ENCODE data around the gene RETREG3.
"Not testable (repeated sequence)": the region's sequence is repeated elsewhere in the genome, so short reads cannot be mapped to it uniquely, and the experiment has no call there.

RETREG3 gene

DNA sequence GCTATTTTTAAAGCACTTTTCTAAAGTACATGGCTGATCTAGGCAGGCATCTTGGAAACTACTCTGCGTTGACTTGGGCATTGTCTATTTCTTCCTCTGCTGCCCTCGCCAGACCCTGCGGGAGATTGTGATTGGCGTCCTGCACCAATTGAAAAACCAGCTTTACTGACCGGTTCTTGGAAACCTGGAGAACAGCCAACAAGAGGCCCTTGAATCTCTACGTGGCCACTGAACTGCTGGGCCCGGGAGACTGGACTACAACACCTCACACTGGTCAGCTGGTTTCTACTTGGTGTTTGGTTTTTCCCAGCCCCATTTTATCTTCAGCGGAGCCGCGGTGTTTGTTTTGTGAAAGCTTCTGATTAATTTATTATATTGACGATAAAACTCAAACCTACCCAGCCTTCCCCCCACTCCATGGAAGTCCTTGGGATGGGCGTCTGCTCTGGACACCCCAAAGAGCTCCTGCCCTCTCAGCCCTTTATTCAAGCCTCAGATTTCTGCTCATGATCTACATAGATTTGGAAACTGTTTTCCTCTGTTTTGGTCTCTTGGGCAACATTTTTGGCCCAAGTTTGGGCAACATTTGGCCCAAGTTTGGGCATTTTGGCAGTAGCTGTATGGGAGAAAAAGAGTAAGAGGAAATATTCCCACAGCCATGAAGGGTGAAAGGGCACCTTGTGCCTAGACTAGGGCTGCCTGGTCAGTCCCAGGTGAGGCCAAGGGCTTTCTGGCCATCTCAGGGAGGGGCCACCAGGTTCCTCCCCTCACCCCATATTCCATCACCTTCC, 37.5 kb downstream of the RETREG3 start:
- DNase-seq (ENCODE audit: low spot score) = no peak

DNA sequence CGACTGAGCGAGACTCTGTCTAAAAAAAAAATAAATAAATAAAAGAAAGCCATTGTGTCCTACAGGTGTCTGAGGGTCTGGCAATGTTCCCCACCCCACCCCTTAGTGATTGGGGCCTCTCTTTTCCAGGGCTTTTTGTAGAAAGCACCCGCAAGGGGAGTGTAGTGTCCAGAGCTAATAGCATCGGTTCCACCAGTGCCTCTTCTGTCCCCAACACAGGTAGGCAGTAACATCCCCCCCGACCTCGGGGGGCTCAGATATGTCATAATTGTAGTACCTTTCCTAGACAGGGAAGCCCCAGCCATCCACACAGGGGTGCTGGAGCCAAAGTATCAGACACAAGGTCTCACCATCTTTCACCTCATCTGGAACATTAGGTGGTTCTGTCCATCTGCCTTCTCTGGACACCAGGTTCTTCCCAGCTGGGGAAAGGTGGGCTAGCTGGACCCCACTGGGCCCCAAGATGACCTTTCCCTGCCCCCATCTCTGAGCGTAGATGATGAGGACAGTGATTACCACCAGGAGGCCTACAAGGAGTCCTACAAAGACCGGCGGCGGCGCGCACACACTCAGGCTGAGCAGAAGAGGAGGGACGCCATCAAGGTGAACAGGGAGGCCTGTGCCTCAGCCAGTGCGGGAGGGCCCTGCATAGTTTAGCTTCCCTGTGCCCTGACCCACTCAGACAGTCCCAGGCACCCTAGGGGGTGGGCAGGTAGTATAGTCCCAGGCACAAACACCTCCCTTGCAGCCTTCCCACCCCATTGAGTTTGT, 40.6 kb downstream of the RETREG3 start:
- DNase-seq (ENCODE audit: low spot score) = no peak

DNA sequence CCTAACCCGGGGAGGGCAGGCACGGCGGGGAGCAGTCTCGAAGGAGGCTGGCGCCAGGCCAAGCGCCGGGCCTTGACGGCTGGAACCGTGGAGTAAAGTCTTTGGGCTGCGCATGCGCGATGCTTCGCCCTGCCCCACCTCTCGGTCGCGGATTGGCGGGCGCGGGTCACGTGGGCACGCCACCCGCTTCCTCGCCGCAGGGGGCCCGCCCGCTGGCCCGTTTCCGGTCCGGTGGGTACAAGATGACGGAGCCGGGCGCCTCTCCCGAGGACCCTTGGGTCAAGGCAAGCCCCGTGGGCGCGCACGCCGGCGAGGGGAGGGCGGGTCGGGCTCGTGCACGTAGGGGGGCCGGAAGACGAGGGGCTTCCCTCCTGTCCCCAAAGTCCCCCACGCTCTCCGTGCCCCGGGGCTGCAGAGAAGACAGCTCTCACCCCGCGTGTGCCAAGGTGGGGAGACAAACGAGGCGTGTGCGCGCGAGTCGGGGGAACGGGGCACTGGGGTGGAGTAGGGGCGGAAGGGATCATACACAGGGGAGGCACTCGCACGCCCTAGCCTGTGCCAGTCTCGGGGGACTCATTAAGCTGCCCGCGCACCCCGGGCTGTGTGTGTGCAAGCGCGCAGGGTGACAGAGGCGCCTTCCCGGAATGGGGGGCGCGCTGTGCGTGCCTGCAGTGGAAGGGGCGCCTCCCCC, 42.1 kb downstream of the RETREG3 start, which contains the start of gene MLX:
MLX (plus strand) TSS at position 218 of the 691 bp plus-strand sequence; CDS start at position 243, 25 bp downstream.
- DNase-seq (ENCODE audit: low spot score) = peak; percentile 90

DNA sequence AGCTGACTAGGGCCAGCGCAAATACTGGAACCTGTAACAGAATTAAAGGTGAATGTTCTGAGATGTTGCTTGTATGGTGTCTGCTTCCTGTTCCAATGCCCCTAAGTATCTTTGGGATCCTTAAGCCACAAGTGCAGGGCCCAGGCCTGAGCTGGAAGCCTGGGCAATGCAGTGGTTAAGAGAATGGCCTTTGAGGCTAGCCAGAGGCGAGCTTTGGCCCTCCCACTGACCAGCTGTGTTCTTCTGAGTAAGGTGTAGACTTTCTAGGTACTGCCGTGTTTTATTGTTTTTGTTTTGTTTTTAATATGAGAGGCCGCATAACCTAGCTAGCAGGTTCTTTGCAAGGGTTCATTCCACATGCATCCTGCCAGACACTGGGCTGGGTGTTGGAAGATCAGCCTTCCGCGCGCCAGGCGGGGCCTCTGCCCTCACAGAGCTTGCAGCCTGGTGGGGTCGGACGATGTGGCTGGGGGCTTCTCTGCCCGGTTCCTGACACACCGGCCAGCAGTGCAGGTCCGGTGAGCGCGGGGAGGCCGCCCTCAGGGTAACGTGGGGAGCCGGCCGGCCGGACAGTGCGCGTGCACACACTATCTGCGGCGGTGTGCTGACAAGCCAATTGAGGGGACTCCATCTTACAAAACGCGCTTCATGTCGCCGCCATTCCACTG, 42.8 kb downstream of the RETREG3 start:
- DNase-seq (ENCODE audit: low spot score) = no peak

DNA sequence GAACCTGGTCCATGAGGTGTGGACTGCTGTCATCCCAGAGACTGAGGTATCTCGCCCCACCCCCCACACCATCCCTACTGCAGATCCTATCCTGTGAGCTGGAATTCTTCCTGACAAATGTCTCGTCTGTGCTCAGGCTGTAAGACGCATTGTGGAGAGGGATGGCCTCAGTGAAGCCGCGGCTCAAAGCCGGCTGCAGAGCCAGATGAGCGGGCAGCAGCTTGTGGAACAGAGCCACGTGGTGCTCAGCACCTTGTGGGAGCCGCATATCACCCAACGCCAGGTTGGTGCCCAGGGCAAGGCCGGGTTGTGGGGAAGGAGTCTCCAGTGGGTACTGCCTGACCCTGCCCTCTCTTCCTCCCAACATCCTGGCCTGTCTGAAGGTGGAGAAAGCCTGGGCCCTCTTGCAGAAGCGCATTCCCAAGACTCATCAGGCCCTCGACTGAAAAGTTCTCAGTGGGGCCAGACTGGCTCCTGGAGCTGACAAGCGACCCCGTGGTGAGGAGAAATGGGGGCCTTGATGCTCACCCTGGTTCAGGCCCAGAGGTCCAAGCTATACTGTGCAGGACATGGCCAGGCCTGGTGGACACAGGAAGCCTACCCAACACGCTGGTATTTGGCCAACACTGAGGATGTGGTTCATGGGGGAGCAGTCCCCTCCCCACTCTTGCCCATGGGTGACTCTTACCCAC, 43.5 kb downstream of the RETREG3 start:
- no peak for DNase-seq (ENCODE audit: low spot score)

DNA sequence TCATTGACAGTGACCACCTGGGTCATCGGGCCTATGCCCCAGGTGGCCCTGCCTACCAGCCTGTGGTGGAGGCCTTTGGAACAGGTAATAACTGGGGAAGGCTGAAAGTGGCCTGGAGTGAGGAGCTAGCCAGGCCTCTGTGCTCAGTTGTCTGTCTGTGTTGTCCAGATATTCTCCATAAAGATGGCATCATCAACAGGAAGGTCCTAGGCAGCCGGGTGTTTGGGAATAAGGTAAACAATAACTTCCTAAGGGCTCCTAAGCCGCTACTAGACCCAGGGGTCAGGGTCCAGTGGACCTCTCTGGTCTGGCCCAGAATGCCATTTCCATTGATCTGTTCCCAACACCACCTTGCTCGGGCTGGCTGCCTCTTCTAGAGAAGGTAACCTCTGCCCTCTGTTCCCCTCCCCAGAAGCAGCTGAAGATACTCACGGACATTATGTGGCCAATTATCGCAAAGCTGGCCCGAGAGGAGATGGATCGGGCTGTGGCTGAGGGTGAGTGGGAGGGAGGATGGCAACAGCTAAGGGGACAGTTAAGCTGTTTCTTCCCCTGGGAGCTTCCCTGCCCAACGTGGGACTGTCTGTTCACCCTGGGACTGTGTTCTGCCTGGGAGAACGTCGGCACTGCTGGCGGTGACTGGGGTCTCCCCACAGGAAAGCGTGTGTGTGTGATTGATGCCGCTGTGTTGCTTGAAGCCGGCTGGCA, 44.2 kb downstream of the RETREG3 start:
- DNase-seq (ENCODE audit: low spot score) = no peak

DNA sequence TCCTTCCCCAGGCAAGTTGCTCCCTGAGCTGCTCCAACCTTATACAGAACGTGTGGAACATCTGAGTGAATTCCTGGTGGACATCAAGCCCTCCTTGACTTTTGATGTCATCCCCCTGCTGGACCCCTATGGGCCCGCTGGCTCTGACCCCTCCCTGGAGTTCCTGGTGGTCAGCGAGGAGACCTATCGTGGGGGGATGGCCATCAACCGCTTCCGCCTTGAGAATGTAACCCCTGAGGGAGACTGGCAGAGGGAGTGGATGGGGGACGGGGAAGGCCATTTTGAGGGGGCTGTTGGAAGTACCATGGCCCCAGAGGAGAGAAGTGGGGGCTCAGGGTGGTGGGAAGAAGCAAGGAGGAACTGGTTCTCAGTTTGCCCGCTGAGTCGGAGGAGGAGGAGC, 45.2 kb downstream of the RETREG3 start:
- DNase-seq (ENCODE audit: low spot score) = no peak

DNA sequence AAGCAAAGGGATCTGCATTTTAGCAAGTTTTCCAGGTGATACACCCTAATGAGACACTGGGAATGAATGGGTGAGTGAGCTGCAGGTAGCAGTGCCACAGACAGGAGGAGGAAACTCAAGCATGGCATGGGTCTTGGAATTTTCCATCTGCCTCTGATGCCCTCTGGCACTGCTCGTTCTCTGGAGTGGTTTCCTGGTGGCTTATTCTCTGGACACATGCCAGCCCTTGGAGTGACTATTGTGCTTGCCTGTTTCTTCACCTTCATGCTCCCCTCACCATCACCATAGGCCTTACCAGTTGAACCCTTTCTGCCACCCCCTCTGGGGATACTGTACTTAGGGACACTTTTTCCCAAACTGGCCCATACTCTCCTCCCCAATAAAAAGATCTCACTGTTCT, 45.6 kb downstream of the RETREG3 start:
- DNase-seq (ENCODE audit: low spot score) = no peak

DNA sequence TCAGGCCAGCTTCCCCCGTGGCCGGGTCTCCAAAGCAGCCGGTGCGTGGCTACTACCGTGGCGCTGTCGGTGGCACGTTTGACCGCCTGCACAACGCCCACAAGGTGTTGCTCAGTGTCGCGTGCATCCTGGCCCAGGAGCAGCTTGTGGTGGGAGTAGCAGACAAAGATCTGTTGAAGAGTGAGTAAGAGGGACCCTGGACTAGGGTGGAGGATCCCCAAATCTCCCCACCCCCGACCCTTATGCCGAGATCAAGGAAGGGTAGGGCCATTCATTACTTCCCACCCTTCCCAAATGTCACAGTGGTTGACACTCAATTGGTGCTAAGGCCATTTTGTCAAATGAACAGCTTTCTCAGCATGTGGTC, 46.0 kb downstream of the RETREG3 start:
- DNase-seq (ENCODE audit: low spot score) = no peak

DNA sequence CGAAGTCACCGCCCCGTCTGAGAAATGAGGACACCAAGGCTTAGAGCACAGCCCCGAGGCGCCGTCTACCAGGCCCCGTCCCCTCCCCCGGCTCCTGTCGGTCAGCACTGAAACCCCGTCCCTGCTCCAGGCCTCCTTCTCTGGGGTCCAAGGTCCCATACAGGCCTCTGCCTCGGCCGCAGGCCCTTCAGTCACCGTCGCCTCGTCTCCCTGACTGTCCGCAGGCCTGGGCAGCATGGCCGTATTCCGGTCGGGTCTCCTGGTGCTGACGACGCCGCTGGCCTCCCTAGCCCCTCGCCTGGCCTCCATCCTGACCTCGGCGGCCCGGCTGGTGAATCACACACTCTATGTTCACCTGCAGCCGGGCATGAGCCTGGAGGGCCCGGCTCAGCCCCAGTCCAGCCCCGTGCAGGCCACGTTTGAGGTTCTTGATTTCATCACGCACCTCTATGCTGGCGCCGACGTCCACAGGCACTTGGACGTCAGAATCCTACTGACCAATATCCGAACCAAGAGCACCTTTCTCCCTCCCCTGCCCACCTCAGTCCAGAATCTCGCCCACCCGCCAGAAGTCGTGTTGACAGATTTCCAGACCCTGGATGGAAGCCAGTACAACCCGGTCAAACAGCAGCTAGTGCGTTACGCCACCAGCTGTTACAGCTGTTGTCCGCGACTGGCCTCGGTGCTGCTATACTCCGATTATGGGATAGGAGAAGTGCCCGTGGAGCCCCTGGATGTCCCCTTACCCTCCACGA, 46.6 kb downstream of the RETREG3 start:
- no peak for DNase-seq (ENCODE audit: low spot score)

DNA sequence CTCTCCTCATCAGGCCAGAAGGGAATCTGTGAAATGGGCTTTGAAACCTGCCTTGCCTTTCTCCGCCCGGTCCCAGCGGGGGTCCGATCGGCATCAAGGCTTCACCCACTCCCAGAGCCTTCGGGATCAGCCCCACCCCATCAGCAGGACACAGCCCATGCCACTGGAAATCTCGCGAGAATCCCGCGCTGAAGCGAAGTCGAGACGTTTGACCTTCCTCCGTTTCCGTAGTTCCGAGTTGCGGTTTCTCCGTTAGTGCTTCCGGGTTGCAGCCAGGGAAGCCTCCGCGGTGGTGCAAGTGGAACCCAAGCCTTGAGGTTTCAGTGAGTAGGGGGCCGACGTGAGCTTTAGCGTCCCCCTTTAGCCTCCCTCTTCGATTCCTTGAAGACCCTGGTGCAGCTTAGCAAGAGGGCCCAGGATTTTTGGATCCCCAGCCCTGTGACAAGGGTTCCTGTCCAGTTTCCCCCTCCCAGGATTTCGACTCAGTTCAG, 47.2 kb downstream of the RETREG3 start, which contains the start of gene COASY:
COASY (plus strand) TSS at position 252 of the 491 bp plus-strand sequence. CDS start 475 bp downstream, outside the sequence.
- DNase-seq (ENCODE audit: low spot score) = peak; percentile 94

DNA sequence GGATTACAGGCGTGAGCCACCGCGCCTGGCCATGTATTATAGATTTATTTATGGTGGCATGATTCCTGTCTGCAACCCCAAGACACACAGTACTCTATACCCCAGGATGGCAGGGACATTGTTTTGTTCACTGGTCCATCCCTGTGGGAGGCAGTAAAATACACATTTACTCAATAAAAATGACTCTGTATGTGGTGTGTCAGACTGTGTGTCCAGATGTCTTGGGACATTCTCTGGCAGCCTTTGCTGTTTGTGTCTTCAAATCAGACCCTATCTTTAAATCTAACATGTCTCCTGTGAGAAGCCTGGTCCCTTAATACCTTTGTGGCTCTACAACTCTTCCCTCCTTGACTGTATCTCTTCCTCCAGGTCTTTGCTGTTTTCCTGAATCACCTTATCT, 48.9 kb downstream of the RETREG3 start:
- DNase-seq (ENCODE audit: low spot score) = no peak

DNA sequence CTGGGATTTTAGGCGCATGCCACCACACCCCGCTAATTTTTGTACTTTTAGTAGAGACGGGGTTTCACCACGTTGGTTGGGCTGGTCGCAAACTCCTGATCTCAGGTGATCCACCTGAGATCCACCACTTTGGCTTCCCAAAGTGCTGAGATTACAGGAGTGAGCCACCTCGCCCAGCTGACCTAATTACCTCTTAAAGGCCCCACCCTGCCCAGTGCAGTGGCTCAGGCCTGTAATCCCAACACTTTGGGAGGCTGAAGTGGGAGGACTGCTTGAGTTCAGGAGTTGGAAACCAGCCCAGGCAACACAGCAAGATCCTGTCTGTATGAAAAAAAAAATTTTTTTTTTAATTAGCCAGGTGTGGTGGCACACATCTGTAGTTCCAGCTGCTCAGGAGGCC, 50.1 kb downstream of the RETREG3 start:
- no peak for DNase-seq (ENCODE audit: low spot score)

DNA sequence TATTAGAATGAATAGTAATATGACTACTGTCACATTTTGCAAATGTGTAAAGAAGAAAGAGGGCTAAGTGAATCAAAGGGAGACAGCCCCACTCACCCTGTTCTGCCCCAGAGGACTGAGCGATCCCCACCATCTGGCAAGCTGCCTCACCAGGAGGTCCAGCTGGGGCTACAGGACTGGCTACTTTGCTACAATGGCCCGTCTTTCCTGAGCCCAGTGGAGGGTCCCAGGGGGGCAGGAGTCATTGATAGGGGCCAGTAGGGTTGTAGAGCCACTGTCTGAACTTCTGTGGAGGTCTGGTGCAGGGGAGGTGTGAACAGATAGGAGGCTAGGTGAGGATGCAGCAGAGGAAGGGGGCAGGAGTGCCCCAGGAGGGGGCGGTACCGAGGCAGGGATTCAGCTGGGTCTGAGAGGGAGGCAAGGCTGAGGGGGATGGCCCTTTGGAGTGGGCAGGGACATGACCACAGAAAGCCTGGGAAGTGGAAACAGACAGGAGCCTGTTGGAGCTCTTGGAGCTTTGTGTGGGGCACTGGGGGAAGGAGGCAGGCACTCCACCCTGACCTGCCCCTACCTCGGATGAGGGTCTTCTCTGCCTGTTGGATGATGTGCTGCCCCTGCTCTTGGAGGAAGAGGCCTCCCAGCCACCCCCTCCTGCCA, 53.1 kb downstream of the RETREG3 start:
- not testable (repeated sequence) for DNase-seq (ENCODE audit: low spot score)

DNA sequence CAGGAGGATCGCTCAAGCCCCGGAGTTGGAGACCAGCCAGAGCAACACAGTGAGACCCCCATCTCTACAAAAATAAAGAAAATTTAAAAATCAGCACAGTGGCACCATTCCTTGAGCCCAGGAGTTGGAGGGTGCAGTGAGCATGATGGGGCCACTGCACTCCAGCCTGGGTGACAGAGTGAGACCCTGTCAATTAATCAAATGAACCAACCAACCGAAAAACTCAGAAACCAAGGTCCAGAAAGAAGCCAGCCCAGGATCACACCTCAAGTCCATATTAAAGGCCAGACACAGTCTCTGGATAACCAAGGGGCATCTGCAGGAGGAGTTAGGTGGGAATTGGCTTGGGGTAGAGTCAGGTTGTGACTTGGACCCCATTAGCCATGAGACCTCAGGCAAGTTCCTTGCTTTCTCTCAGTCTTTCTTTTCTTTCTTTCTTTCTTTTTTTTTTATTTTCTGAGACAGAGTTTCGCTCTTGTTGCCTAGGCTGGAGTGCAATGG, 54.0 kb downstream of the RETREG3 start:
- DNase-seq (ENCODE audit: low spot score) = no peak

DNA sequence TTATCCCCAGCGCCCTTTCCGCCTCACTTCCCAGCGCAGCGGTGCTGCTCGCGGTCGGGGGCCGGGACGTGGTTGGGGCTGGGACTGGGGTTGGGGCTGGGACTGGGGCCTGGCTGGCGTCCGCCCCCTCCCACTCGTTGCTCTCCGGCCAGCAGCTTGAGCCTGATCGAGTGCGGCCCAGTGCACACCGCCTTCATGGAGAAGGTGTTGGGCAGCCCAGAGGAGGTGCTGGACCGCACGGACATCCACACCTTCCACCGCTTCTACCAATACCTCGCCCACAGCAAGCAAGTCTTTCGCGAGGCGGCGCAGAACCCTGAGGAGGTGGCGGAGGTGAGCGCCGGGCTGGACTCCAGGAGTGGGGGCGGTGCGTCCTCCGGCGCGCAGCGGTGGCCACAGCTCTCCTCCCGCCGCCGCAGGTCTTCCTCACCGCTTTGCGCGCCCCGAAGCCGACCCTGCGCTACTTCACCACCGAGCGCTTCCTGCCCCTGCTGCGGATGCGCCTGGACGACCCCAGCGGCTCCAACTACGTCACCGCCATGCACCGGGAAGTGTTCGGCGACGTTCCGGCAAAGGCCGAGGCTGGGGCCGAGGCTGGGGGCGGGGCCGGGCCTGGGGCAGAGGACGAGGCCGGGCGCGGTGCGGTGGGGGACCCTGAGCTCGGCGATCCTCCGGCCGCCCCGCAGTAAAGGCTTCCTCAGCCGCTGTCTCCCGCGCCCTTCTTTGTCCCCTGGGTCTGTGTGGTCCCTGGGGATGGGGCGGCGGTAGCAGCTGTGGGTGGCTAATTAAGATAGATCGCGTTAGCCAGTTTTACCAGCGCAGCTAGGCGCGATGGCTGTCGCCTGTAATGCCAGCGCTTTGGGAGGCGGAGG, 54.7 kb downstream of the RETREG3 start:
- peak; percentile 77 for DNase-seq (ENCODE audit: low spot score)

DNA sequence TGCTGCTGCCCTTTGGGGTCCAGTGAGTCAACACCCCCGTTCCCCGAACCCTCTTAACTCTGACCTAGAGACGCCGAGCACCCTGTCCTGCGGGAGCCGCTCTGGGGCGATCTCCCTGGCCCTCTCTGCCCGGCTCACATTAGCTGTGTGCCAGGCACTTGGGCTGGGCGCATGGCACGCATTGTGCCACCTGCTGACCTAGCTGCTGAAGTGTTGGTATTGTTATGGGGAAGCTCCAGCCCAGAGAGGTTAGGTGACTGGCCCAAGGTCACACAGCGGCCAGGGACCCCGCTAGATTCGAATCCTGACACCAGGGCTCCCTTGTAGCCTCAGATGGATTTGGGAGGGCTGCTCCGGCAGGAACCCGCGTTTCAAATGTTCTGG, 55.3 kb downstream of the RETREG3 start:
- no peak for DNase-seq (ENCODE audit: low spot score)

DNA sequence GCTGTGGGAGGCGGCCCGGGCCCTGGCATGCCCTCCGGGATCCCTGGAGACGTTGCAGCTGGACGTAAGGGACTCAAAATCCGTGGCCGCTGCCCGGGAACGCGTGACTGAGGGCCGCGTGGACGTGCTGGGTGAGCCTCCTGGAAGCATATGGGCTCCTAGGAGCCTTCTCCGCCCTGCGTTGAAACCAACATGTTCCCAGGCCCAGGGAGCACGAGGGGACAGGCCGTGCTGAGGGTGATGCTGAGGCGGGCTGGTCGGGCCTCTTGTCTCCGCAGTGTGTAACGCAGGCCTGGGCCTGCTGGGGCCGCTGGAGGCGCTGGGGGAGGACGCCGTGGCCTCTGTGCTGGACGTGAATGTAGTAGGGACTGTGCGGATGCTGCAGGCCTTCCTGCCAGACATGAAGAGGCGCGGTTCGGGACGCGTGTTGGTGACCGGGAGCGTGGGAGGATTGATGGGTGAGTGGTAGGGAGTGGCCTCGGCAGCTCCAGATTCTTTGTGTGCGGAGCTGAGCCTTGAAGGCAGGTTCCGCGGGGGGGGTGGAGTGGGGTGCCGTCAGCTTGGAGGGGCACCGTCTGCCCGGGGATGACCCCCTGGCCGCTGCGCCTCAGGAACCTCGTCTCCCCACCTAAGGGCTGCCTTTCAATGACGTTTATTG, 55.9 kb downstream of the RETREG3 start:
- DNase-seq (ENCODE audit: low spot score) = no peak
